Measurements from ENCODE around the gene COL23A1.

COL23A1 gene

DNA sequence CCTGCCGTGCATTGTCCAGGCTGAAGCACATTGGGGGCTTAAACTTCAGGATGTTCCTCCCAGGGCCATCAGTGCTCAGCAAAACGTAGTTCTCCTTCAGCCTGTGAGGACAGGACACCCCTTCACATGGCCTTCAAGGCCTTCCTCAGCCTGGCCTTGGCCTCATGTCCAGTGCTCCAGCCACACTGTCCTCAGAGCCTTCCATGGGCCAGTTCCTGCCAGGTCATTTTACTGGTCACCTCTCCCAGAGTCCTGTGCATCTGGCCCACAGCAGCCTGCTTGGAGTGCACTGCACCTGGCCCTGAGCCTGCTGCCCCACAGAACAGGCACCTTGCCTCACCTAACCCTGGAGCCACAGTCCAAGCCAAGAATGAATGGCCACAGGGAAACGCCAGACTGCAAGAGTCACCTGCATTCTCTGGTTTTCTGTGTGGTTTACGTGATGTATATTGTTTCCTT, 377.2 kb downstream of the COL23A1 start:
- DNase-seq = no peak

DNA sequence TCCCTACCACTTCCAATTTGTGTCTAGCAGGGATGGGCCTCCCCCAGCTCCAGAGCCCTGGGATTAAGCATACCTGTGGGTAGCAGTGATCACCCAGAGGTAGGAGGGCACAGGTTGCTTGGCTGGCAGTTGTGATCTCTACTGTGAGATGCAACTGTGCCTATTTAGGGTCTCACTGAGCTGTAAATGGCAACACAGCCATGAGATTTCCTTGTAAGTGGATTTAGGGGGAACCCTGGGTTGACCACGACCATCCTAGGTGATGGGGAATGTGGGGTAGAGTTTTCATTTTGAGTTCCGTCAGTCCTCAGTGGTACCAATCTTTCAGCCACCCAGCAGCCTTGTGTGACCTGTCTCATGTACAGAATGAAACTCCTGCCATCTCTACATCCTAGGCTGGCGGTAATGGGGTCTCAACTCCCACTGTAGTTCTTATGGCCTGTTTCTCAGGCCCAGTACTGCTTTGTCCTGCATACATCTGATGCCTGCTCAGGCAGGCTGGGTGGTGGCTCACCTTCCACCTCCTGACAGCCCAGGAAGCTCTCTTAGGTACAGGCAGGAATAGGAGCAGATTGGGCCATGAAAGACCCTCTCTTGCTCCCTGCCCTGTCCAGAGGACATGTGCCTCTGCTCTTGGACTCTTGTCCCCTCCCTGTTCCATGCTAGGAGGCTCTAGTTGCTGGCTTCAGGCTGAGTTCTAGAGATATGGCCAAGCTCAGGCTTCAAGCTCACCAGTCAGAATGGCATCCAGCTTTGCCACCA, 377.8 kb downstream of the COL23A1 start:
- peak; percentile 36 for DNase-seq

DNA sequence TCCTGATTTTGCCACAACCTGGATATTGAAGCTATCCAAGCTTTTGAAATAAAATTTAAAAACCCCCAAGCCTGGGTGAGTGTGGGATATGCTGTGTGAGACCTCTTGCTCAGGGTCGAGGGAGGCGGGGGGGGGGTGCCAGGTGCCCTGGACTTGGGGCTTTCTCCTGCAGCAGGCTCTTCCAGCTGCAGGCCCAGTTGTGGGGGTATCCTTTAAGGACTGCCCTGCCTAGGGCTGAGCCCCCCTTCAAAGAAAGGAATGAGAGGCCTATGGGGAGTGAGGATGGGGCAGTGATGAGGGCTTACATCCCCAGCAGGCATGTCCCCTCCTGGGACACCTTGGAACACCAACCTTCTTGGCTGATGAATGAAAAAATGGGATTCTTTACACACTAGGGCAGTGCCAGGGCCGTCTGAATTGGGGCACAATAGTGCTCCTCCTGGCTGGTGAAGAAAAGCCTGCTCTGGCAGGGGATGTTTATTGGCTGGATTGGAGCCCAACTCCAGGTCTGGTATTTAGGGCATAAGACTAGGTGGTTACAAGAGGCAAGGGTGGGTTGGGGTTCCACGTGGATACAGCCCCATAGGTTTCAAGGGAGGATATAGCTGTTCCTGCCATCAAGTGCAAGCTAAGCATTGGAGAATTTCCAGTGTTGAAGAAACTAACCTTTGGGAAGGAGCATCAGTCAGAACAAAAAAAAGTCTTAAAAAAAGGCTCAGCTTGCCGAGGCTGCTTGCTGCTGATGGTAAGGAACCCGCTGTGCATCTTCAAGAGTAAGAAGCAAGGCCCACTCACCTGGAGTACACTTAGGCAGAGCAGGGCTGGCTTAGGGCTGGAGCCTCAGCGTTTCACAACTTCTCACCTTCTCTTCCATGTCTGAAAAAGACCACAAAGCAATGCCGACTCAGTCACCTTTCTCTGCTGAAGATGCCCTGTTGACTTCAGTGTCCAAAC, 378.8 kb downstream of the COL23A1 start:
- DNase-seq = no peak

DNA sequence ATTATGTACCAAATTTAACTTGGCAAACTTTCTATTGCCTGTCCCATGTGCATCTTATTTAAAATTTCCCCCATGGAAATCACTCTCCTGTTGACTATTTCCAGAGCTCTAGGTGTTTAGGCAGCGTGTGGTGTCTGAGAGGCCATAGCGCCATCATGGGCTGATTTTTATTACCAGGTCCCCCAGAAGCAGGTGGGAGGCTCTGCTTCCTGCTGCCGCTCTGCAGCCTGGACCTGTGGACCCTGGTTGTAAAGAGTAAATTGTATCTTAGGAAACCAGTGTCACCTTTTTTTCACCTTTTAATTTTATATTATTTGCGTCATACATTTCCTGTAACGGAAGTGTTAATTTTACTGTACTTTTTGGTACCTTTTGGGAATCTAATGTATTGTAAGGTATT, 379.5 kb downstream of the COL23A1 start:
- no peak for DNase-seq

DNA sequence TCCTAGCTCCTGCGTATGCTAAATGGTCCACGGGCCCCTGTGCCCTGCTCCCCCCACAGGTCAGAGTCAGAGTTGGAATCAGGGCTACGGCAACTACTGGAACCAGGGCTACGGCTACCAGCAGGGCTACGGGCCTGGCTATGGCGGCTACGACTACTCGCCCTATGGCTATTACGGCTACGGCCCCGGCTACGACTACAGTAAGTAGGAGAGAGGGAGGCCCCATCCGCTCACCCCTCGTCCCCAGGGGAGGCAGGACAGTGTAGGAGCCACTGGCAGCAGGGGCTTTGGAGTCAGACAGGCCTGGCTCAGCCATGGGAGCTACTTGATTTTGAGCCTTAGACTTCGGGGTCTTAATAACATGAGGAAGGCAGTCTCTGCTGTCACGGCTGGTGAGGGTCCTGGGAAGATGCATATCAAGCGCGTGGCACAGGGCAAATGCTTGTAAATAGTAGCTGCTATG, 380.1 kb downstream of the COL23A1 start:
- no peak for DNase-seq

DNA sequence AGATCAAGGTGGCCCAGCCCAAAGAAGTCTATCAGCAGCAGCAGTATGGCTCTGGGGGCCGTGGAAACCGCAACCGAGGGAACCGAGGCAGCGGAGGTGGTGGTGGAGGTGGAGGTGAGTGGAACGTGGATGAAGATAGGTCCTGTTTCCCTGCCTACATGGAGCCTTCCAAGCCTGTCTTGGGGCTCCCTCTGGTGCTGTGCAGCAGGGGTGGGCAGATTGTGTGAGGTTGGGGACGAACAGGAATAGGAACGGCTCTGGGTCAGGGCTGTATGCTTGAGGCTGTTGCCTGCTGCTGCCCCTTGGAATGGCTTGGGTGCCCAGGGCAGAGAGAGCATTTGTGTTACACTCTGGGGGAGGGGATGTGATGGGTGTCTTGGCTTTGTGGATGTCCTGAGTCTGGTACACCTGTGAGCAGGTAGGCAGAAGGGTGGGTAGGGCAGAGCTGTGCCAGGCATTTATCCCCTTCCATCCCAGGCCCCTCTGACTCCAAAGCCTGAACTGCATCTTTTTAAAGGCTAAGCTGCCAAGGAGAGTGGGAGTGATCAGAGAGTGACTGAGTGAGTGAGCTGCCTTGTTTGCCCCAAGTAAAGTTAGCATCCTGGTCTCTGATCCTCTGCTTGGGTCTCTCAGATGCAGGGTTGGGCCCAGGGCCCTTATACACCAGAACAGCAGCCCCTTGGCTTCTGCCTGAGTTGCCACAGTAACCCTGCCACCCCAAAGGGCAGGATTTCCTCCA, 380.7 kb downstream of the COL23A1 start:
- DNase-seq = no peak

DNA sequence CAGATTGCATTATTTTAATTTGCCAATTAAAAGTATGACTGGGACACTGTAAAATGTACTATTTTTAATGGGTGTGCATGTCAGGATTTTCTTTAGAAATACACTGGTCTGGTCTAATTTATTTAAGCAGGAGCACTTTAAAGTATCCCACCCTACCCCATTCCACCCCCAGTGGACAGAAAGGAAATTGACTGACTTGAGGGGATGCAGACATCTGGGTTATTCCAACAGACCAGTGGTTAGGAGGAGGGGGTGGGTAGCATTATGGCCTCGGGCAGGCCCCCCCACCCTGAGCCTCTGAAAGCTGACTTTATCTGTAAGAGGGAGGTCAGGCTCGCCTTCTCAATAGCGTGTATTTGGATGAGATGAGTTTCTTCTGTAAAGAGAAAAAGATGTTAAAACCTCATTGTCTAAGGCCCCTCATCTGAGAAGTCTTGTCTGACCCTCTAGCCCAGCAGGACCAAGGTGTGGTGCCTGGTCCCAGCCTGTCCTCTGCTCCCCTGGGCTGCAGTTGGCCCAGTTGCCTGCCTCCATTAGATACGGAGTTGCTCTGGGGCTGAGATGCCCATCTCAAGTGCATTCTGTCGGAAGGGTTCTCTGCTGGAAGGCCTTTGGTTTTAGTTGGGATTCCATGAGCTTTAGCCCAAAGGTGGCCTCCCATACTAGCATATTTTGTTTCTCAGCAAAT, 381.5 kb downstream of the COL23A1 start:
- DNase-seq = peak; percentile 42

DNA sequence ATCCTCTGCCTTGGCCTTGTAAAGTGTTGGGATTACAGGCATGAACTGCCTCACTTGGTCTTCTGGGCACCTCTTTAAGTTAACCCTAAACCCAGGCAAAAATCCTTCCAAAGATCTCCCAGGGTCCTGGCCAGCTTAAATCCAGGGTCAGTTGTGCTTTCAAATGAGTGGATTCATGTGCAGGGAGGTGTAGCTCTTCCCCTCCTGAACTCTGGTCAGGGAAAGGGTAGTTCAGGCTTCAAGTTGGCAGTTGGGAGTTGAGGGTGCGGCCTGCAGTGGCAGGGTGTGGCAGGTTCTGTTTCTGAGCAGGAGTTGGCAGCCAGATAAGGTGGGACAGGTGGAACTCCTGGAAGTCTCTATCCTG, 382.3 kb downstream of the COL23A1 start:
- DNase-seq = peak; percentile 85

DNA sequence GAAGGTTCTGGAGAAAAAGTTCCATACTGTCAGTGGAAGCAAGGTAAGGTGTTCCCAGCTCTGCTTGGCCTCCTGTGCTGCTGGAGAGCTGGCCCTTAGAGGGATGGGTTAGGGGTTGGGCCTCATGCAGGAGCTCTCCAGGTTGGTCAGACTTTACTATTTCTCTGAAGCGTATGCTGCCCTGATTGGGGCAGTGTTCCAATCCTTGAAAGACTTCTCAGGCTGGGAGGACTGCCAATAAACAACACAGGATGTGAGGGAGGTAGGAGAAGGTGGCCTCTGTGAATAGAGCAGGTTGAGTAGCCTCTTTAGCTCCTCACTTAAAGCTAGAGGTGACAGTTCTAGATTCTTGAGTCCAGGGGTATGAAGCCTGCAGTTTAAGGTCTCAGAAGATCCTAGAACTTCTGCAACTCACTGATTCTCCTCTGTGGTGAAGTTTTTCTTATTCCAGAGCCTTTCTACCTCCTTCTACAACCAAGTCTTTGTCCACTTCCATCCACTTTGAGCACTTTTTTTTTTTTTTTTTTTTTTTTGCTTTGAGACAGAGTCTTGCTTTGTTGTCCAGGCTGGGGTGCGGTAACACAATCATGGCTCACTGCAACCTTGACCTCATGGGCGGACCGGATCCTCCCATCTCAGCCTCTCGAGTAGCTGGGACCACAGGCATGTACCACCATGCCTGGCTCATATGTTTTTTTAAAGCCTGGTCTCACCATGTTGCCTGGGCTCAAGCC, 382.8 kb downstream of the COL23A1 start:
- peak; percentile 59 for DNase-seq

DNA sequence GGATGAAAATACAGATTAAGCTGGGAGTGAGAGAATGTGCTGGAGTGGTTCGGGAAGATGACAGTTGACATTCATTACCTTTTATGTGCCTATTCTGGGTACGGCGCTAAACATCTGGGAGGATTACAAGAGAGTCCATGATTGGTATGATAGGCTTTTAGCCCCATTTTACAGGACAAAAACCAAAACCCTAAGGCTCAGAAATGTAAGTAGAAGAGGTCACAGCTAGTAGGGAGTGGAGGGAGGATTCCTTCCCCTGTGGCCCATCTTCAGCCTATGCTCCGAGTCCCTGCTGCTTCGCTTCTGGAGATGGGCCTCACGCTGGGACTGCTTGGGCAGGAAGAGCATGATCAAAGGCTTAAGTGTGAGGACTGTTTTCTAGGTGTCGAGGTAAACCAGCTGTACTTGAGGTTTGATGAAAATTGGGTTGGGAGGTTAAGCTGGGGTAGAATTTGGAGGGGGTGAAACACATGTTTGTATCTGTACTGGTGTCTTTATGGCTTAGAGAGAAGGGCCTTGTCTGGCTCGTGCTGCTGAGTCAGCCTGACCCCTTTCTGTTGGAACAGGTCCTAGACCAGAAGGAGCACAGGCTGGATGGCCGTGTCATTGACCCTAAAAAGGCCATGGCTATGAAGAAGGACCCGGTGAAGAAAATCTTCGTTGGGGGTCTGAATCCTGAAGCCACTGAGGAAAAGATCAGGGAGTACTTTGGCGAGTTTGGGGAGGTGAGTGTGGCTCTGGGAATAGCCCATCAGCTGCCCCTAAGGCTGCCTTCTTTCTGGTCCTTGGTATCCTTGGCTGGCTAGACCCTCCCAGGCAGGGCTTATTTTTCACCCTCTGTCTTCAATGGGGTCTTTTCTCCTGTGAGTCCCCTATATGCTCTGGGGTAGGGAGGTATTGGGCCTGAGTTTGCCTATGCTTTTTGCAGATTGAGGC, 383.8 kb downstream of the COL23A1 start:
- peak; percentile 31 for DNase-seq

DNA sequence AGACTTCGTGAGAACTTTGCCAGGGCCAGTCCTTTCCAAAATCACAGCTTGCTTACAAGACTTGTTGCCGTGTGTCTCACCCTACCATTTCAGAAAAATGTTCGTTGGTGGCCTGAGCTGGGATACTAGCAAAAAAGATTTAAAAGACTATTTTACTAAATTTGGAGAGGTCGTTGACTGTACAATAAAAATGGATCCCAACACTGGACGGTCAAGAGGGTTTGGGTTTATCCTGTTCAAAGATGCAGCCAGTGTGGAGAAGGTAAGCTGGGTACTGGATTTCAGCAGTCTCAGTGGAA, 384.5 kb downstream of the COL23A1 start:
- no peak for DNase-seq

DNA sequence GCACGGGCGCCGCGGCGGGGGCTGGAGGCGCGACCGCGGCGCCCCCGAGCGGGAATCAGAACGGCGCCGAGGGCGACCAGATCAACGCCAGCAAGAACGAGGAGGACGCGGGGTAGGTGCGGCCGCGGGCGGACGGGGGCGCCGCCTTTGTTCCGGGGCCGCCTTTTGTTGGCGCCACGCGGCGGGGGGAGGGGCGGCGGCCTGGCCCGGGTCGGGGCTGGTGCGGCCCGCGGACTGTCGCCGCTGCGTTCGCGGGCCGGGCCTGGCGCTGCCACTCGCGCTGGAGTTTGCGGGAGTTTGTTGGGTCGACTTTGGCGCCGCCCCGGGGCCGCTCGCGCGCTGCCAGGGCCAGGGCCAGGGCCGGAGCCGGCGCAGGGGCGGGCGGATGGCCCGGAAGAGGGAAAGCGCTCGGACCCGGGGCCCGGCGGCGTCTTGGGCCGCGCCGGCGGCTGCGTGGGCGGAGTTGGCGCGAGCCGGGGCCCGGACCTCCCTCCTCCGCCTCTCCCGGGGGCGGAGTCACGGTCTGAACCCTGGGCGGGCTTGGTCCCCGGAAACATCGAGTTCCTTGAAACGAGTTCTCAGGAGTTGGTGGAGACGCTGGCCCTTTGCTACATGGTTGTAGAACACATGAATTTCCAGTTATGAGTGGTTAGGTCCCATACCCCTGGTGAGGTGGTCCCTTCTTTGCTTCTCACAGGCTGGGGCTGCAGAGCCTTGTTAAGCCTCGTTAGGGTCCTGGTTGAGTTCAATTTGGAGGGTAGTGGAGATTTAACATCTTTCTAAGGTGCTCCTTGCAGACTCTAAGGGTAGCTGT, 385.1 kb downstream of the COL23A1 start:
- DNase-seq = peak; percentile 89

DNA sequence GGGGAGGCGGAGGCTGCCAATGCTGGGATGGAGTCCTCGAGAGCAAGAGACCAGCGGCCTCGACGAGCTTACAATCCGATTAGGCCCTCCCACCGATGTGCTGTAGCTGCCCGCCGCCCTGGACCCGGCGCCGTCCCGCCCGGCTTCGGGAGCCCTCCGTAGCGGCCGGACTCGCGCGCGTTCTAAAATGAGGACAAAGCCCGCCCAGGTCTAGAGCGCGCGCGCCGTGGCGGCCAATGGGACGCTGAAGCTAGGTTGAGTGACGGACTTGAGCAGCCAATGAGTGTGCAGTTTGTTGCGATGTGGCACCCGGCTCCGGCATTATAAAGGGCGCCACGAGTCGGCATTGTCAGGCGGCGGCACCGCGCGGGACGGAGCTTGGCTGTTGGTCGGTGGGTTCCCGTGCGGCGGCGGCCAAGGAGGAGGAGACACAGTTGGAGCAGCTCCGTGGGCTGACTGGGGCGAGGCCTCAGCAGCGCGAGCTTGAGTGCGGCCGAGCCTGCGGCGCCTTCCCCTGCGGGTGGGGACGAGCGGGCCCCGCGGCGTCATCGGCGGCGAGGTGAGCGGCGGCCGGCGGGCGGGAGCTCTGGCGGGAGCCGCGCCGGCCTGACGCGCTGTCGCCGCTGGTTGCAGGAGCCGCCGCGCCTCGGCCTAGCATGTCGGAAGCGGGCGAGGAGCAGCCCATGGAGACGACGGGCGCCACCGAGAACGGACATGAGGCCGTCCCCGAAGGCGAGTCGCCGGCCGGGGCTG, 385.8 kb downstream of the COL23A1 start, which contains the start of gene HNRNPAB:
TSS of gene HNRNPAB (plus strand) at position 352 of the 753 bp plus-strand sequence. CDS start at position 657, 305 bp downstream.
- peak; percentile 95 for DNase-seq

DNA sequence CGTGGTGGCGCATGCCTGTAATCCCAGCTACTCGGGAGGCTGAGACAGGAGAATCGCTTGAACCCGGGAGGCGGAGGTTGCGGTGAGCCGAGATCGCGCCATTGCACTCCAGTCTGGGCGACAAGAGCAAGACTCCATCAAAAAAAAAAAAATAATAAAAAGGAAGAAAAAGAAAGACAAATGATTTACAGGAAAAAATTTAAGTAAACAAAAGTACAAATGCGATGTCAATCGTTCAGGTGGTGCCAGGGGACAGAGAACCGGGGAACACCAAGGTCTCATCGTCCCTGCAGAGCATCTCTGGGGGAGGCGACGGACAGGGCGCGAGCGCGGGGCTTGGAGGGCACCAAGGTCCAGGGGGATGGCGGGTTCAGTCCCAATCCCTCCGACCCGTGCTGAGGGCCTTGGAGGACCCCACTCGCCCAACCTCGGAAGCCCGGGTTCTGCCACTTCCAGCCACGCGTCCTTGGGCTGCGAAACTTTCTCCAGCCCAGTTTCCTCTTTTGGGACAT, 386.5 kb downstream of the COL23A1 start:
- no peak for DNase-seq

DNA sequence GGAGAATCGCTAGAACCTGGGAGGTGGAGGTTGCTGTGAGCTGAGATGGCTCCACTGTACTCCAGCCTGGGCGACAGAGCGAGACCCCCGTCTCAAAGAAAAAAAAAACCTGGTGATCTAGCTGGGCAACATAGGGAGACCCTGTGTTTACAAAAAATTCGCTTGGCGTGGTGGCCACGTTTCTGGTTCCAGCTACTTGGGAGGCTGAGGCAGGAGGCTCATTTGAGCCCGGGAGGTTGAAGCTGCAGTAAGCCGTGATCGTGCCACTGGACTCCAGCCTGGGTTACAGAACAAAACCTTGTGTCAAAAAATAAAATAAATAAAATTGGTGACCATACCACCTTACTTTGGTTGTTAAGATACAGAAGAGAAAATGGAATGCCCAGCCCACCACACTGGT, 387.7 kb downstream of the COL23A1 start:
- no peak for DNase-seq

DNA sequence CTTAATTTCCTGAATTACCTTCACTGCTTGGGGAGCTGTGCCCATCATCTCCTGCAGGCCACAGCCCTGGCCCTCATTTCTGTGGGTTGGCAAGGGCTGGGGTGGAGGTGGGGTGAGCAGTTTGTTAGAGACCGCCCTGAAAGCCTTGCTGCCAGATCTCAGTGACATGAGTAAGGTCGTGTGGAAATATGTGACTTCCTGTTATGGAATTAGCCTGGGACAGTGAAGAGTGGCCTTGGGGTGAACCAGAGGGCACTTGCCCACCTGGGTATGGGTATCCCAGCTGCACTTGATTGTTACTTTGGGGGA, 388.3 kb downstream of the COL23A1 start:
- DNase-seq = peak; percentile 71

DNA sequence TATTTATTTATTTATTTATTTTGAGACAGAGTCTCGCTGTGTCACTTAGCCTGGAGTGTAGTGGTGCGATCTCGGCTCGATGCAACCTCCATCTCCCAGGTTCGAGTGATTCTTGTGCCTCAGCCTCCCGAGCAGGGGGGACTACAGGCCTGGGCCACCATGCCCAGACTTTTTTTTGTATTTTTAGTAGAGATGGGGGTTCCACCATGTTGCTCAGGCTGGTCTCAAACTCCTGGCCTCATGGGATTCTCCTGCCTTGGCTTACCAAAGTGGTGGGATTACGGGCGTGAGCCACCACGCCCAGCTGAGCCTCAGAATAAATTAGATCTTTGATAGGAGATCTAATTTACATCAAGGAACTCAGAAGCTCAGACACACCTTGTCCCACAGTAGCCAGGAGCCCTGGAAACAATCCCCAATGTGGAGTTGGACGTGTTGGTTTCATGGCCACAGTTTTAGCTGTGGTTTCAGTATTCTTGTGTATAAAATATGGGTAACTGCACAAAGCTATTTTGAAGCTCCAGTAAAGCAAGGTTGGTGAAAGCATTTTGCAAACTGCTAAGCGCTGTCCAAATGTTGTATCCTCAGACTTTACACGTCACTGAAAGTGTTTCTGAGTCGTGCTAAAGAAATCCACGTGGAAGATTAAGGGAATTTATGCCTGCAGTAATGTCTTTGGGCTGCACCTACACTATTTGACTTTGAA, 388.8 kb downstream of the COL23A1 start:
- no peak for DNase-seq

Measured in hematopoietic multipotent progenitor cell treated with erythropoietin and hydrocortisone succinate and interleukin-3 and kit ligand, for 8 days (in vitro differentiated cells).